ENCODE measurements around the gene COL28A1.

Gene COL28A1

GRCh38 chr7:7554021-7554432, 18.4 kb upstream of the COL28A1 start:
- Histone ChIP-seq H3K4me3 (ENCODE audit: low read length) (no peak overlapping the region), H3K9me3 (ENCODE audit: control insufficient read depth, insufficient read depth, low read length) (peaks cover 4% of the 10 kb centered on the region; the same call in 1 of the 2 replicates), H3K4me2 (ENCODE audit: low read length) (no peak overlapping the region), H3K36me3 (ENCODE audit: control insufficient read depth, low read length) (no peaks in the 10 kb centered on the region), H3K27me3 (ENCODE audit: control insufficient read depth, low read length) (no peaks in the 10 kb centered on the region), H3K9me2 (replicated peaks; ENCODE audit: control insufficient read depth, low read length) (no peaks in the 10 kb centered on the region), H3K27ac (ENCODE audit: low read depth, low read length) (no peak overlapping the region), H3K79me2 (ENCODE audit: control insufficient read depth, low read length) (no peaks in the 10 kb centered on the region), H3K4me1 (ENCODE audit: control insufficient read depth, low read length) (peaks cover 10% of the 10 kb centered on the region), H3F3A (ENCODE audit: control insufficient read depth, insufficient read depth) (no peaks in the 10 kb centered on the region), H4K20me1 (ENCODE audit: control insufficient read depth, insufficient read depth, low read depth, low read length) (no peaks in the 10 kb centered on the region)
- TF ChIP-seq EZH2phosphoT487 (IDR thresholded peaks at IDR 0.05; ENCODE audit: borderline replicate concordance, low read length) (no peak), CTCF (IDR thresholded peaks at IDR 0.05; ENCODE audit: low read depth, low read length, poor library complexity, severe bottlenecking) (no peak)

GRCh38 chr7:7553386-7553785, 17.7 kb upstream of the COL28A1 start:
- Histone ChIP-seq H3K27ac (ENCODE audit: low read depth, low read length) (no peak overlapping the region), H4K20me1 (ENCODE audit: control insufficient read depth, insufficient read depth, low read depth, low read length) (no peaks in the 10 kb centered on the region), H3K4me3 (ENCODE audit: low read length) (no peak overlapping the region), H3K4me2 (ENCODE audit: low read length) (no peak overlapping the region), H3K79me2 (ENCODE audit: control insufficient read depth, low read length) (no peaks in the 10 kb centered on the region), H3F3A (ENCODE audit: control insufficient read depth, insufficient read depth) (no peaks in the 10 kb centered on the region), H3K4me1 (ENCODE audit: control insufficient read depth, low read length) (peaks cover 10% of the 10 kb centered on the region), H3K36me3 (ENCODE audit: control insufficient read depth, low read length) (no peaks in the 10 kb centered on the region), H3K9me2 (replicated peaks; ENCODE audit: control insufficient read depth, low read length) (no peaks in the 10 kb centered on the region), H3K9me3 (ENCODE audit: control insufficient read depth, insufficient read depth, low read length) (peaks cover 4% of the 10 kb centered on the region; the same call in 1 of the 2 replicates), H3K27me3 (ENCODE audit: control insufficient read depth, low read length) (no peaks in the 10 kb centered on the region)
- TF ChIP-seq EZH2phosphoT487 (IDR thresholded peaks at IDR 0.05; ENCODE audit: borderline replicate concordance, low read length) = no peak
- no peak for TF ChIP-seq CTCF (IDR thresholded peaks at IDR 0.05; ENCODE audit: low read depth, low read length, poor library complexity, severe bottlenecking)

GRCh38 chr7:7552199-7552598, 16.5 kb upstream of the COL28A1 start:
- Histone ChIP-seq H3K9me2 (replicated peaks; ENCODE audit: control insufficient read depth, low read length) (no peaks in the 10 kb centered on the region), H3K9me3 (ENCODE audit: control insufficient read depth, insufficient read depth, low read length) (no peaks in the 10 kb centered on the region), H3F3A (ENCODE audit: control insufficient read depth, insufficient read depth) (no peaks in the 10 kb centered on the region), H3K27ac (ENCODE audit: low read depth, low read length) (no peak overlapping the region), H4K20me1 (ENCODE audit: control insufficient read depth, insufficient read depth, low read depth, low read length) (no peaks in the 10 kb centered on the region), H3K4me2 (ENCODE audit: low read length) (no peak overlapping the region), H3K4me1 (ENCODE audit: control insufficient read depth, low read length) (peaks cover 10% of the 10 kb centered on the region), H3K4me3 (ENCODE audit: low read length) (no peak overlapping the region), H3K27me3 (ENCODE audit: control insufficient read depth, low read length) (no peaks in the 10 kb centered on the region), H3K79me2 (ENCODE audit: control insufficient read depth, low read length) (no peaks in the 10 kb centered on the region), H3K36me3 (ENCODE audit: control insufficient read depth, low read length) (no peaks in the 10 kb centered on the region)
- TF ChIP-seq CTCF (IDR thresholded peaks at IDR 0.05; ENCODE audit: low read depth, low read length, poor library complexity, severe bottlenecking) (no peak), EZH2phosphoT487 (IDR thresholded peaks at IDR 0.05; ENCODE audit: borderline replicate concordance, low read length) (no peak)

Measured in DOHH2 (cell line).